Trophoblast cell (in vitro differentiated cells and primary cell): ENCODE measurements around the gene NDUFAF2.

Experiments
- DNase-seq, 2 donors: peaks; one replicate each; pipeline ENCODE4 v3.0.0-alpha.2; 2016
- H2AFZ ChIP-seq: 2 replicates; pipeline ENCODE4 v1.6.1; 2013; ENCODE audit warnings: low read length, moderate library complexity, mild to moderate bottlenecking; ENCODE audit not compliant: insufficient read depth, poor library complexity
- H2AK5ac ChIP-seq: 2 replicates; pipeline ENCODE4 v1.6.1; 2013; ENCODE audit warnings: mild to moderate bottlenecking, low read length
- H2BK120ac ChIP-seq: 2 replicates; pipeline ENCODE4 v1.6.1; 2013; ENCODE audit warnings: low read length, mild to moderate bottlenecking, moderate library complexity; ENCODE audit not compliant: insufficient read depth, poor library complexity
- H2BK12ac ChIP-seq: 2 replicates; pipeline ENCODE4 v1.6.1; 2013; ENCODE audit warnings: mild to moderate bottlenecking, low read length, moderate library complexity
- H2BK5ac ChIP-seq: 2 replicates; pipeline ENCODE4 v1.6.1; 2013; ENCODE audit warnings: low read length, low read depth, moderate library complexity, mild to moderate bottlenecking; ENCODE audit not compliant: poor library complexity
- H3K14ac ChIP-seq: 2 replicates; pipeline ENCODE4 v1.6.1; 2013; ENCODE audit warnings: mild to moderate bottlenecking, low read length
- H3K18ac ChIP-seq: 2 replicates; pipeline ENCODE4 v1.6.1; 2013; ENCODE audit warnings: mild to moderate bottlenecking, low read length
- H3K23ac ChIP-seq: 2 replicates; pipeline ENCODE4 v1.6.1; 2013; ENCODE audit warnings: low read length
- H3K27ac ChIP-seq: 2 replicates; pipeline ENCODE4 v1.5.1; 2013; ENCODE audit warnings: low read depth, mild to moderate bottlenecking, inconsistent platforms, low read length, moderate library complexity
- H3K27me3 ChIP-seq: 2 replicates; pipeline ENCODE4 v1.6.1; 2013; ENCODE audit warnings: inconsistent platforms, mild to moderate bottlenecking, low read length, moderate library complexity; ENCODE audit not compliant: insufficient read depth
- H3K36me3 ChIP-seq, 2 experiments: 1 replicate in 1 of 2; 2 replicates in 1 of 2; pipeline ENCODE4 v1.6.1; 2013; ENCODE audit warnings: low read length in 2 of 2, mild to moderate bottlenecking in 2 of 2, moderate library complexity in 1 of 2; ENCODE audit not compliant: insufficient read depth in 2 of 2, control insufficient read depth in 1 of 2
- H3K4ac ChIP-seq: 2 replicates; pipeline ENCODE4 v1.6.1; 2013; ENCODE audit warnings: low read depth, mild to moderate bottlenecking, low read length, moderate library complexity
- H3K4me1 ChIP-seq, 2 experiments: 1 replicate in 1 of 2; 2 replicates in 1 of 2; pipeline ENCODE4 v1.6.1; 2013; ENCODE audit warnings: low read length in 2 of 2, mild to moderate bottlenecking in 2 of 2, moderate library complexity in 1 of 2; ENCODE audit not compliant: insufficient read depth in 2 of 2, control insufficient read depth in 1 of 2
- H3K4me2 ChIP-seq: 2 replicates; pipeline ENCODE4 v1.6.1; 2013; ENCODE audit warnings: inconsistent platforms, mild to moderate bottlenecking, low read length, moderate library complexity
- H3K4me3 ChIP-seq: 2 replicates; pipeline ENCODE4 v1.5.1; 2013; ENCODE audit warnings: mild to moderate bottlenecking, low read depth, low read length, inconsistent platforms
- H3K79me1 ChIP-seq: one replicate; pipeline ENCODE4 v1.6.1; 2013; ENCODE audit warnings: low read length
- H3K79me2 ChIP-seq: 2 replicates; pipeline ENCODE4 v1.6.1; 2013; ENCODE audit warnings: low read length, mild to moderate bottlenecking; ENCODE audit not compliant: control insufficient read depth, insufficient read depth, poor library complexity
- H3K9ac ChIP-seq: 2 replicates; pipeline ENCODE4 v1.6.1; 2013; ENCODE audit warnings: mild to moderate bottlenecking, low read length
- H3K9me3 ChIP-seq: 2 replicates; pipeline ENCODE4 v1.6.1; 2013; ENCODE audit warnings: low read depth, mild to moderate bottlenecking, control low read depth, inconsistent platforms, low read length; ENCODE audit not compliant: insufficient read depth
- H4K12ac ChIP-seq: 2 replicates; pipeline ENCODE4 v1.6.1; 2013; ENCODE audit warnings: low read depth, mild to moderate bottlenecking, low read length, moderate library complexity
- H4K8ac ChIP-seq: 2 replicates; pipeline ENCODE4 v1.6.1; 2013; ENCODE audit warnings: low read depth, mild to moderate bottlenecking, low read length, moderate library complexity
- H4K91ac ChIP-seq: one replicate; pipeline ENCODE4 v1.6.1; 2013; ENCODE audit warnings: low read depth, mild to moderate bottlenecking, low read length, moderate library complexity
- WGBS: extraction: QIAGEN DNeasy Blood & Tissue Kit; methylation state at CpG from one replicate; pipeline ENCODE4 v1.1.7; 2013; ENCODE audit warnings: missing lambda C conversion rate; ENCODE audit not compliant: insufficient read length, insufficient coverage; ENCODE audit errors: extremely low coverage; 5-methylcytosine and 5-hydroxymethylcytosine counted together

NDUFAF2 gene

DNA sequence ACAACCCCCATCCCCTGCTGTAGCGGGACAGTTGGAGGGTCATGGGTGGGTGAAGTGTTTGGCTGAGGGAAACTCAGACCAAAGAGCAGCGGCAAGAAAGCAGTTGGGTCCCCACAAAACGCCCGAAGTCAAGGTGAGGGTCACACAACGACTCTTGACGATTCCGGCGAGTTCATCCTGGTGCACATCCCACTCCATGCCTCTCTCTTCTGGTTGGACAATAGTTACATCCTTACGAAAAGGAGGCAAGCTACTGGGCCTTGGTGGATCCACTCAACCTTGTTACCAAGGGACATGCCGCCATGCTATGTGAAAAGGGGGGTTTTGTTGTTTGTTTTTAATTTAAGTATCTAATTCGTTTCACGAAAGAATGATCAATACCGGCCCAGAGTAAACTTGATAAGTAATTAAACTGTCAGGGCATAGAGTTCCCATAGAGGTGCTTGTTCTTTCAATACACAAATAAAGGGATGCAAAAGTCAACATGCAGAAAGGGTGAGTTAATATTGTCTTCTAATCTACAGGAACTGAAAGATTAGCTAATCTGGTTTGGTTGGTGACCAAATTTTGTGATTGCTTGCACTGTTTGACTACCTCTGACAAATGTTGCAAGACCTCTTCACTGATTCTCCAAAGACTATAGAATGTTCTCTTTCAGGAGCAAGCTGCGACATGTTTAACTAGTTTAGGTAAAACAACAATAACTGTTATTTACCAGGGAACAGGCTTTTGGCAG is 218.0 kb downstream of the NDUFAF2 start:
- H3K36me3 ChIP-seq: peaks cover 0 to 6% of the 10 kb centered on the region in 2 experiments
- H3K23ac ChIP-seq: no peak overlapping the region
- peak overlapping the region; percentile 94 for H3K4me3 ChIP-seq
- peak overlapping the region; percentile 93 for H4K91ac ChIP-seq
- no peaks in the 10 kb centered on the region for H3K27me3 ChIP-seq
- peak overlapping the region; percentile 71 for H3K4ac ChIP-seq
- H3K79me1 ChIP-seq: peaks cover 11% of the 10 kb centered on the region
- peaks cover 10% of the 10 kb centered on the region for H3K79me2 ChIP-seq
- peak overlapping the region; percentile 63 for H4K12ac ChIP-seq
- peak overlapping the region; percentile 68 for H3K18ac ChIP-seq
- peak overlapping the region; percentile 84 for H4K8ac ChIP-seq
- peak overlapping the region; percentile 78 for H2BK120ac ChIP-seq
- peak overlapping the region; percentile 81 for H3K9ac ChIP-seq
- peak overlapping the region; percentile 93 for H3K14ac ChIP-seq
- peak overlapping the region; percentile 67 for H2AK5ac ChIP-seq
- no CpG with 5 or more reads among the region's 14 CpGs for WGBS
- H3K4me1 ChIP-seq: peaks cover 0 to 2% of the 10 kb centered on the region in 2 experiments
- peak overlapping the region; percentile 92 for H2AFZ ChIP-seq
- no peaks in the 10 kb centered on the region for H3K9me3 ChIP-seq
- peak overlapping the region; percentile 63 for H3K27ac ChIP-seq
- DNase-seq: peak in 1 of 2 donors; percentile 8
- no peak overlapping the region for H2BK12ac ChIP-seq
- peak overlapping the region; percentile 80 for H3K4me2 ChIP-seq
- H2BK5ac ChIP-seq: peak overlapping the region; percentile 58

DNA sequence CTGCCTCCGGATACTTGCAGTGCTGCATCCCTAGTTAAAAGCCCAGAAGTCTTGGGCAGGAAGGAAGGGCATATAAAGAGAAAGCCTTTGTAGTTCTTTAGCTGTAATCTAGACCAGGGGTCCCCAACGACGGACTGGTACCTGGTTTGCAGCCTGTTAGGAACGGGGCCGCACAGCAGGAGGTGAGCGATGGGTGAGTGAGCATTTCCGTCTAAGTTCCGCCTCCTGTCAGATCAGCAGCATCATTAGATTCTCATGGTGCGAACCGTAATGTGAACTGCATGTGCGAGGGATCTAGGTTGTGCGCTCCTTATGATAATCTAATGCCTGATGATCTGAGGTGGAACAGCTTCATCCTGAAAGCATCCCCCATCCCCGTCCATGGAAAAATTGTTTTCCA is 218.9 kb downstream of the NDUFAF2 start:
- Histone ChIP-seq H4K8ac (no peak overlapping the region), H2AK5ac (no peak overlapping the region), H3K79me2 (peaks cover 10% of the 10 kb centered on the region), H2BK12ac (no peak overlapping the region), H2BK120ac (no peak overlapping the region), H3K27ac (no peak overlapping the region), H3K9ac (no peak overlapping the region), H3K27me3 (no peaks in the 10 kb centered on the region), H2AFZ (no peak overlapping the region), H3K23ac (no peak overlapping the region), H3K9me3 (no peaks in the 10 kb centered on the region), H3K36me3 (peaks cover 0 to 6% of the 10 kb centered on the region in 2 experiments), H3K4me3 (no peak overlapping the region), H4K91ac (no peak overlapping the region), H2BK5ac (no peak overlapping the region), H3K4me1 (peaks cover 0 to 2% of the 10 kb centered on the region in 2 experiments), H4K12ac (peak overlapping the region; percentile 18), H3K4me2 (no peak overlapping the region), H3K18ac (peak overlapping the region; percentile 7), H3K14ac (no peak overlapping the region), H3K4ac (no peak overlapping the region), H3K79me1 (peaks cover 11% of the 10 kb centered on the region)
- no CpG with 5 or more reads among the region's 13 CpGs for WGBS
- no peak for DNase-seq

DNA sequence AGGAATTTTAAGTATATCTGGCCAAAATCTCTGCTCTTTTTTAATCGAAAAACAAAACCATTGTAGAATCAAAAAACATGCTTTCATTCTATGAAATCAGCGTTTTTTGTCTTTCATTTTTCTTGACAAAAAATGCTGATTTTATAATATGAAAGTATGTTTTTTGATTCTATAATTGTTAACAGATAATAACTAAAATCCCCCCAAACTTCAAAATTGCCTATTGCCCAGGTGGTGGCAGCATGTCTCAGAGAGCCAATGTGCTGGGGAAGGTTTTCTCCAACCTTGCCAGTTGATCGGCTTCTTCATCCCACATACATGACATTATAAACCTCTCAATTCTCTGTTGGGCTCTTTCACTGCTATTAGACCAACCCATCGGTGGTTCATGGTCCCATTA is 222.4 kb downstream of the NDUFAF2 start:
- Histone ChIP-seq H2BK120ac (no peak overlapping the region), H4K8ac (no peak overlapping the region), H2AK5ac (no peak overlapping the region), H4K12ac (no peak overlapping the region), H3K79me1 (peaks cover 5% of the 10 kb centered on the region), H2AFZ (no peak overlapping the region), H3K27me3 (no peaks in the 10 kb centered on the region), H3K18ac (no peak overlapping the region), H3K9ac (no peak overlapping the region), H2BK12ac (no peak overlapping the region), H3K9me3 (no peaks in the 10 kb centered on the region), H4K91ac (no peak overlapping the region), H3K23ac (no peak overlapping the region), H3K79me2 (peaks cover 5% of the 10 kb centered on the region), H3K4ac (no peak overlapping the region), H3K4me2 (no peak overlapping the region), H3K14ac (no peak overlapping the region), H2BK5ac (no peak overlapping the region), H3K27ac (no peak overlapping the region), H3K4me1 (peaks cover 0 to 2% of the 10 kb centered on the region in 2 experiments), H3K36me3 (no peaks in the 10 kb centered on the region), H3K4me3 (no peak overlapping the region)
- WGBS: no CpG with 5 or more reads among the region's 4 CpGs
- no peak for DNase-seq

DNA sequence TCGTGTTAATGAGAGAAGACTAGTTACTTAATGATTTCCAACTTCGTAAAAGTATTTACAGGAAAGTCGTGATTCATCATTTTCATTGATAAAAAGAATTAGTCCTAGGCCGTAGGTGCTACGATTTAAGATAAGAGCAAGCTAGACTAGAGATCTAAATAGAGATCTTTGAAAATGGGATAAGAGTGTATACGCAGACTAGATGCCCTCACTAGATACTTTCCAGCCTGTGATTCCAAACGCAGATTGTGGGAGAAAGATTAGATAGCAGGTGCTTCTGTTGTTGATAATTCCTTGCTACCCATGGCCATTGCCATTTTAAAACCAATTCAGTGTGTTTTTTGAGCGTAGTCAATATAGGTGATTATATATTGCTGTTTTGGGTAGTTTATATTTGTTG is 223.9 kb downstream of the NDUFAF2 start:
- H3K4me3 ChIP-seq: no peak overlapping the region
- H4K91ac ChIP-seq: no peak overlapping the region
- H3K36me3 ChIP-seq: no peaks in the 10 kb centered on the region
- no peaks in the 10 kb centered on the region for H3K4me1 ChIP-seq
- no peak overlapping the region for H2AFZ ChIP-seq
- H4K12ac ChIP-seq: no peak overlapping the region
- no peak overlapping the region for H3K23ac ChIP-seq
- H3K14ac ChIP-seq: no peak overlapping the region
- H3K18ac ChIP-seq: no peak overlapping the region
- no peak overlapping the region for H2AK5ac ChIP-seq
- H4K8ac ChIP-seq: no peak overlapping the region
- H3K27ac ChIP-seq: no peak overlapping the region
- H3K9me3 ChIP-seq: no peaks in the 10 kb centered on the region
- no peaks in the 10 kb centered on the region for H3K79me1 ChIP-seq
- DNase-seq: peak; percentile 9 to 70
- no peak overlapping the region for H3K9ac ChIP-seq
- no peak overlapping the region for H2BK120ac ChIP-seq
- H3K27me3 ChIP-seq: no peaks in the 10 kb centered on the region
- H3K4me2 ChIP-seq: no peak overlapping the region
- no peak overlapping the region for H2BK12ac ChIP-seq
- no peak overlapping the region for H2BK5ac ChIP-seq
- H3K79me2 ChIP-seq: no peaks in the 10 kb centered on the region
- WGBS: 100% methylated on average over 1 of the region's 8 CpGs
- no peak overlapping the region for H3K4ac ChIP-seq
